Neutrophil (primary cell): ENCODE measurements around the gene SLC9A9.

ENCODE experiments used
- H3K27ac ChIP-seq: fragments of 200-600 bp; sonication (generic); 2 replicates; pipeline ENCODE4 v1.5.1; 2016; ENCODE audit warnings: mild to moderate bottlenecking, moderate library complexity
- H3K27me3 ChIP-seq: fragments of 200-600 bp; sonication (generic); 2 replicates; pipeline ENCODE4 v1.6.0; 2016; ENCODE audit warnings: mild to moderate bottlenecking
- H3K36me3 ChIP-seq: fragments of 200-600 bp; sonication (generic); 2 replicates; pipeline ENCODE4 v1.5.1; 2017
- H3K4me1 ChIP-seq, 2 experiments: fragments of 200-600 bp in 1 of 2; sonication (generic) in 1 of 2; 1 replicate in 1 of 2; 2 replicates in 1 of 2; pipeline versions ENCODE4 v1.5.1 to v1.6.1; 2013 to 2016; ENCODE audit warnings: low read depth in 1 of 2, low read length in 1 of 2, mild to moderate bottlenecking in 1 of 2, moderate library complexity in 1 of 2; ENCODE audit not compliant: control insufficient read depth in 1 of 2, insufficient read depth in 1 of 2
- H3K4me3 ChIP-seq, 2 experiments: fragments of 200-600 bp in 1 of 2; sonication (generic) in 1 of 2; 1 replicate in 1 of 2; 2 replicates in 1 of 2; pipeline ENCODE4 v1.5.1; 2013 to 2016; ENCODE audit warnings: low read depth in 1 of 2, low read length in 1 of 2, mild to moderate bottlenecking in 1 of 2, moderate library complexity in 1 of 2
- H3K9me3 ChIP-seq: fragments of 200-600 bp; sonication (generic); 2 replicates; pipeline ENCODE4 v1.5.1; 2016
- TF ChIP-seq, protein P1 (sequence below): fragments of 200-600 bp; sonication (generic); IDR thresholded peaks from 2 replicates; pipeline ENCODE4 v1.5.1; 2016; ENCODE audit warnings: antibody characterized with exemption

Gene SLC9A9

DNA sequence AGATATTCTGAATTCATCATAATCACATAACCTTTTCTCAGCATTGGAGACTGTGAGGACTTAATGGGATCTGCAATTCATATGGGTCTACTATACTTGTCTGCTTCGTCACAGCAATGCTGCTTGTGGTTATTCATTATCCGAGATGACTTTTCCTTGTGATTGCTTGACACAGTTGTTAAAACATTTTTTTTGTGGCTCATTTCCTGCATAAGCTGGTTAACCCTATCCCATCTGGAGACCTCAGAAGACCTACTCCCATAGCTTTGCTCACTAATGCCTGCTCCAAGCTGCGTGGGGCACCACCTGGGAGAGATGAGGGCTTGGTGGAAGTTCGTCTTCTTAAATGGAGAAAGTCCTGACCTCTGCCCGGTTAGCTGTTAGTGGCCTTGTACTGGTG is 367.9 kb downstream of the SLC9A9 start:
- H3K9me3 ChIP-seq, result no peaks in the 10 kb centered on the region
- TF ChIP-seq, protein P1, sequence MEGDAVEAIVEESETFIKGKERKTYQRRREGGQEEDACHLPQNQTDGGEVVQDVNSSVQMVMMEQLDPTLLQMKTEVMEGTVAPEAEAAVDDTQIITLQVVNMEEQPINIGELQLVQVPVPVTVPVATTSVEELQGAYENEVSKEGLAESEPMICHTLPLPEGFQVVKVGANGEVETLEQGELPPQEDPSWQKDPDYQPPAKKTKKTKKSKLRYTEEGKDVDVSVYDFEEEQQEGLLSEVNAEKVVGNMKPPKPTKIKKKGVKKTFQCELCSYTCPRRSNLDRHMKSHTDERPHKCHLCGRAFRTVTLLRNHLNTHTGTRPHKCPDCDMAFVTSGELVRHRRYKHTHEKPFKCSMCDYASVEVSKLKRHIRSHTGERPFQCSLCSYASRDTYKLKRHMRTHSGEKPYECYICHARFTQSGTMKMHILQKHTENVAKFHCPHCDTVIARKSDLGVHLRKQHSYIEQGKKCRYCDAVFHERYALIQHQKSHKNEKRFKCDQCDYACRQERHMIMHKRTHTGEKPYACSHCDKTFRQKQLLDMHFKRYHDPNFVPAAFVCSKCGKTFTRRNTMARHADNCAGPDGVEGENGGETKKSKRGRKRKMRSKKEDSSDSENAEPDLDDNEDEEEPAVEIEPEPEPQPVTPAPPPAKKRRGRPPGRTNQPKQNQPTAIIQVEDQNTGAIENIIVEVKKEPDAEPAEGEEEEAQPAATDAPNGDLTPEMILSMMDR, result no peak
- H3K27ac ChIP-seq, result no peak overlapping the region
- H3K4me3 ChIP-seq, result no peak overlapping the region
- no peaks in the 10 kb centered on the region for H3K27me3 ChIP-seq
- H3K36me3 ChIP-seq, result no peaks in the 10 kb centered on the region
- no peaks in the 10 kb centered on the region for H3K4me1 ChIP-seq

- H3K4me3 ChIP-seq, result no peak overlapping the region
- H3K27ac ChIP-seq, result no peak overlapping the region
- TF ChIP-seq, protein P1, result no peak
- no peaks in the 10 kb centered on the region for H3K27me3 ChIP-seq
- no peaks in the 10 kb centered on the region for H3K36me3 ChIP-seq
- H3K9me3 ChIP-seq, result no peaks in the 10 kb centered on the region
- no peaks in the 10 kb centered on the region for H3K4me1 ChIP-seq
Observed at GRCh38 chr3:143479727-143480126, 368.5 kb downstream of the SLC9A9 start.

DNA sequence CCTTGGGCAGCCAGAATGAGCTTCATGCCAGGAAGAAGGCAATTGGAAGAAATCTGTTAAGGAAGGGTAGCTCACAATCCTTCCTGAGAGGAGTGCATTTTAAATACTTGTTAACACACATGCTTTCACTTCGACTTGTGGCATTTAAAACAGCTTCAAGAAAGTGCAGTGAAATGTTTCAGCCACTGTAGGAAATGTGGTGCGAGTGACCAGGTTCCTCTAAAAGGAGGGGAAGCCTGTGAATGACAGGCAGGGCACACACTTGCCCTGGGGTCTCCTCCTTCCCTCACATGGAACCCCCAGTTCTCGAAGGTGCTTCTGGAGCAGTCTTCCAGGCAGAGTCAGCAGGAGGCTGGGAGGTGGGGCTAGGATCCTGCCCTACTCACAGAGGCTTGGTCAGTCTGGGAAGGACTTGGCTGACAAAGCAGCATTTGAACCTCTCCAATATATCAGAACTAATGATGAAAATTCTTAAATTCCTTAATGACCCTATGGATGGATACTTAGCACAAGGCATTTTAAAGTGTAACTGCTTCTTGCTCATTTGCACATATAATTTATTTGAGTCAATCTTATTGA is 370.1 kb downstream of the SLC9A9 start:
- Histone ChIP-seq H3K4me1 (no peaks in the 10 kb centered on the region), H3K4me3 (no peak overlapping the region), H3K9me3 (no peaks in the 10 kb centered on the region), H3K27ac (no peak overlapping the region), H3K36me3 (no peaks in the 10 kb centered on the region), H3K27me3 (no peaks in the 10 kb centered on the region)
- TF ChIP-seq, protein P1, result no peak

- Histone ChIP-seq H3K4me1 (no peaks in the 10 kb centered on the region), H3K36me3 (no peaks in the 10 kb centered on the region), H3K27ac (no peak overlapping the region), H3K4me3 (no peak overlapping the region), H3K27me3 (no peaks in the 10 kb centered on the region), H3K9me3 (no peaks in the 10 kb centered on the region)
- TF ChIP-seq, protein P1, result no peak
Observed at GRCh38 chr3:143476965-143477640, 371.2 kb downstream of the SLC9A9 start.

DNA sequence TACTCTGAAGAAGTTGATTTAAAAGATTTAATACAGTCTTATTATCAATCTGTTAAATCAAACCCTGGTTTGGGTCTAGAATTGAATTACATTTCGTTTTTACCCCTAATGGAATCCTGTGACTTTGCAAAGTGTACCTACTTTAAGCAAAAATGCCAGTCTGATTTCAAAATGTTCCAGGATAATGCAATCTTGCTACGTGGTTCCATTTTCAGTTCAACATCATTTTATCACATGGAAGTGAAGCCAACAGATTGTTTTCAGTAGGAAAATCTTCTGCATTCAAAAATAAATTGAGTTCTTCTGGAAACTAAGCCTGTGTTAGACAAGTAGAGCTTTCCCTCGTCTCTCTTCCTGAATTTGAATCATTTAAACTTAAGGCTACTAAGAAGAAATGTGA is 372.3 kb downstream of the SLC9A9 start:
- Histone ChIP-seq H3K27me3 (no peaks in the 10 kb centered on the region), H3K4me1 (no peaks in the 10 kb centered on the region), H3K36me3 (no peaks in the 10 kb centered on the region)

More for the DNA sequence above, 372.3 kb downstream of the SLC9A9 start:
- no peak overlapping the region for H3K27ac ChIP-seq
- TF ChIP-seq, protein P1, result no peak
- H3K4me3 ChIP-seq, result no peak overlapping the region
- no peaks in the 10 kb centered on the region for H3K9me3 ChIP-seq
